Body of pancreas (tissue), 4 donors: Measurements from ENCODE around the gene FPR2.
"Not testable (repeated sequence)": the region's sequence is repeated elsewhere in the genome, so short reads cannot be mapped to it uniquely, and the experiment has no call there.

Source experiments
- POLR2A ChIP-seq, 3 donors: fragments of 450-650 bp; IDR thresholded peaks; one replicate each; pipeline ENCODE4 v1.6.1; 2016; ENCODE audit warnings: antibody characterized with exemption in 3 of 3, mild to moderate bottlenecking in 2 of 3
- TF ChIP-seq, protein P1 (sequence below), 7 experiments: fragments of 450-650 bp in 4 of 7; fragments of 200-600 bp in 3 of 7; sonication (generic) in 3 of 7; IDR thresholded peaks; one replicate each; pipeline ENCODE4 v1.5.1; 2016 to 2019; ENCODE audit warnings: antibody characterized with exemption in 7 of 7

DNA sequence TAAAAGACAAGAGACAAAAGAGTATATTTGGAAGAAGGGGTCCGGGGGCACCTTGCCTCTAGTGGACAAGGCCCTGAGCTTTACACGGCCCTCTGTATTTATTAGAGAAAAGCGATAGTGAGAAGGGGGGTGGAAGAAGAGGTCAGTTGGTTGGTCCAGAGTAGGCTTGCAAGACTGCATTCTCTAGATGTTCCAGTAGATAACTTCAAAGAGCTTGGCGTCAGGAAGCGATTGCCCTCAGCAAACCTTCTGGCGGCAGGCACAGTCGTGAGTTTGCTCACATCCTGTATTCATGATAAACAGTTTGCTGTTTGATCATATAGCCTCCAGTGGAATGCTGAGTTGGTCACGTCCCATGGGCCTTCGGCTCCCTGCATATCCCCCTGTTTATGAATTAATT, 43.8 kb downstream of the FPR2 start:
- TF ChIP-seq, protein P1, sequence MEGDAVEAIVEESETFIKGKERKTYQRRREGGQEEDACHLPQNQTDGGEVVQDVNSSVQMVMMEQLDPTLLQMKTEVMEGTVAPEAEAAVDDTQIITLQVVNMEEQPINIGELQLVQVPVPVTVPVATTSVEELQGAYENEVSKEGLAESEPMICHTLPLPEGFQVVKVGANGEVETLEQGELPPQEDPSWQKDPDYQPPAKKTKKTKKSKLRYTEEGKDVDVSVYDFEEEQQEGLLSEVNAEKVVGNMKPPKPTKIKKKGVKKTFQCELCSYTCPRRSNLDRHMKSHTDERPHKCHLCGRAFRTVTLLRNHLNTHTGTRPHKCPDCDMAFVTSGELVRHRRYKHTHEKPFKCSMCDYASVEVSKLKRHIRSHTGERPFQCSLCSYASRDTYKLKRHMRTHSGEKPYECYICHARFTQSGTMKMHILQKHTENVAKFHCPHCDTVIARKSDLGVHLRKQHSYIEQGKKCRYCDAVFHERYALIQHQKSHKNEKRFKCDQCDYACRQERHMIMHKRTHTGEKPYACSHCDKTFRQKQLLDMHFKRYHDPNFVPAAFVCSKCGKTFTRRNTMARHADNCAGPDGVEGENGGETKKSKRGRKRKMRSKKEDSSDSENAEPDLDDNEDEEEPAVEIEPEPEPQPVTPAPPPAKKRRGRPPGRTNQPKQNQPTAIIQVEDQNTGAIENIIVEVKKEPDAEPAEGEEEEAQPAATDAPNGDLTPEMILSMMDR (IDR thresholded peaks at IDR 0.05) = not testable (repeated sequence)
- TF ChIP-seq POLR2A (IDR thresholded peaks at IDR 0.05) = not testable (repeated sequence)
